Activated CD4-positive, alpha-beta memory T cell treated with anti-CD3 and anti-CD28 coated beads for 36 hours (primary cell): Measurements from ENCODE around the gene NFATC1. TPM values are rescaled to one million over a fixed set of nuclear protein-coding genes. Genes with fewer than 3 reads are reported as not detected.

Experiments used
- CTCF ChIA-PET: fragments of 350-600 bp; sonication (Branson Sonifier 250); formaldehyde crosslinking; loops from one replicate; lab custom pipeline; 2021; ENCODE audit warnings: antibody characterized with exemption, inconsistent platforms; lab: Charles Lee
- POLR2A ChIA-PET: fragments of 350-600 bp; sonication (Branson Sonifier 250); formaldehyde crosslinking; loops from one replicate; lab custom pipeline; 2021; ENCODE audit warnings: antibody characterized with exemption; lab: Charles Lee
- DNase-seq: peaks from one replicate; pipeline ENCODE4 v3.0.0-alpha.2; 2020
- H3K27ac Mint-ChIP-seq: one replicate; pipeline ENCODE4 v1.8.0; 2021; ENCODE audit warnings: mixed read lengths
- H3K27me3 Mint-ChIP-seq: one replicate; pipeline ENCODE4 v1.8.0; 2021; ENCODE audit warnings: mixed read lengths
- H3K36me3 Mint-ChIP-seq: one replicate; pipeline ENCODE4 v1.8.0; 2021; ENCODE audit warnings: mixed read lengths
- H3K4me1 Mint-ChIP-seq: one replicate; pipeline ENCODE4 v1.8.0; 2021; ENCODE audit warnings: low read depth, mixed read lengths
- H3K4me3 Mint-ChIP-seq: one replicate; pipeline ENCODE4 v1.8.0; 2021; ENCODE audit warnings: mild to moderate bottlenecking, mixed read lengths
- H3K9me3 Mint-ChIP-seq: one replicate; pipeline ENCODE4 v1.8.0; 2021; ENCODE audit warnings: mixed read lengths
- intact Hi-C: fragments of 100-400 bp; cut with micrococcal nuclease; formaldehyde crosslinking; loops from one replicate; pipeline ENCODE4 v1.15.1; 2023
- total RNA-seq, 2 experiments: library from RNA; stranded (reverse); gene quantifications; one replicate each; pipeline ENCODE4 v1.2.3, GENCODE V29; 2021

The NFATC1 gene
- total RNA-seq, 2 experiments from 2014 or later = 83.7 to 85.4 TPM

DNA sequence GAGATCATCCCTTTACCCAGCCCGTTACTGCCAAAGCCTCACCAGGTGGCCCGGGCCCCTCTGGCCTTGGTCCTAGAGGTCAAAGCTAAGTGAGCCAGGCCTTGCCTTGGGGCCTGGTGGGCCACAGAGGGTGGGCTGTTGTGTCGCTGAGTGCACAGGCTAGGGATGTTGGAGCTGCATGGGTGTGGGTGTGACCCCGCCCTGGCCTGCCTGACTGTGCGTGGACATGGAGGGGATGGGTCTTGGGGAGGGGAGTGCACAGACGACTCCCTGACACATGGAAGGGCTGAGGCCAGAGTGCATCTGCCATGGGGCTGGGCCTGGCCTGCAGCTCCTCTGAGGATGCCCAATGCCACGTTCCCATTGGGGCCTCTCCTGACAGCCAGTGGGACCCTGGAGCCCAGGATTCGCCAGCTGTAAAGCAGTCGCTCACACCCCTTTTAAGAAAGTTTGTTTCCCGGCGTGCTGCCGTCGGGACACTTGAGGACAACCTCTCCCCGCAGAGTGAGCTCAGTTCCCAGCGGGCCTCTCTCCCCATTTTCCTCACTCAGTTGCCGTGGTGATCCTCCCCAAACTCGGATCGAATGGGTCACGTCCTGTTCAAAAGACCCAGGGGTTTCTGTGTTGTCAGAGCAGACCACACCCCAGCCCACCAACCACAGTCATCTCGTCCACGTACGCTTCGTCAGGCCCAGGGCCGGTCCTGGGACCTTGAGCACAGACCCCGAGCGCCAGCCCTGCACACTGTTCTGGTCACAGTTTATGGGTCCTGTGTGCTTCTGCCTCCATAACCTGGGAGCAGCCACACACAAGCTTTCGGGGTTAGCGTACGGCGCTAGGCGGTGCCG, 93.5 kb downstream of the NFATC1 start:
- no peak overlapping the region for H3K4me3 Mint-ChIP-seq
- intact Hi-C loops = no loop called here
- no peak for DNase-seq
- CTCF ChIA-PET = no interaction called here
- H3K4me1 Mint-ChIP-seq = peaks cover 14% of the 10 kb centered on the region
- no peaks in the 10 kb centered on the region for H3K27me3 Mint-ChIP-seq
- peaks cover 20% of the 10 kb centered on the region for H3K36me3 Mint-ChIP-seq
- no peak overlapping the region for H3K27ac Mint-ChIP-seq
- POLR2A ChIA-PET = interaction anchor here (0.6 kb wide), 1 partner anchor 10 kb away, joined by 3 read pairs; no protein-coding TSS in a partner anchor
- no peaks in the 10 kb centered on the region for H3K9me3 Mint-ChIP-seq

DNA sequence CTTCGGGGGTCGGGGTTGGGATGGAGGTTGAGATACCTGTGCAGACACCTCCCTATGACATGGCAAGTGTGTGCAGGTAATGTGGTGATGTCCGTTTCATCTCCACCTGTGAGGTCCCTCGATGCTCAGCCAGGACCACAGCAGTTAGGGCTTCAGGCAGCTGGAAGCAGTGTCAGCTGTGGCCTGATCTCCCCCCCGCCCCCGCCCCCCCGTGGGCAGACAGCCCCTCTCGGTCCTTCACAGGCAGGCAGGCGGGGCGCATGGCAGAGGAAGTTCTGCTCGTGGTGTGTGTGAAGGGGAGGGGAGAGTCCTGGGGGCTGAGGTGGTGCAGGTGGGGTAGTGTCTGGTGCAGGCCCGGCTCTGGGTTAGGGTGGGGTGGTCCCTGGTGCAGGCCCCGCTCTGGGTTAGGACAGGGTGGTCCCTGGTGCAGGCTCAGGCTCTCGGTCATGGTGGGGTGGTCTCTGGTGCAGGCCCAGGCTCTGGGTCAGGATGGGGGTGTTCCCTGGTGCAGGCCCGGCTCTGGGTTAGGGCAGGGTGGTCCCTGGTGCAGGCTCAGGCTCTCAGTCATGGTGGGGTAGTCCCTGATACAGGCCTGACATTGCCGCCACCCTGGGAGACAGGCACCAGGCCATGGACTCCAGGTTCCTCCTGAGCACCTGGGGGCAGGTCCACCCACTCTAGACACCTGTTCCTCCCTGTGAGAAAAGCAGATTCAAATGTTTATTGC, 94.3 kb downstream of the NFATC1 start:
- Mint-ChIP-seq H3K9me3 (no peaks in the 10 kb centered on the region), H3K4me1 (peaks cover 14% of the 10 kb centered on the region), H3K36me3 (peaks cover 22% of the 10 kb centered on the region), H3K4me3 (no peak overlapping the region), H3K27me3 (no peaks in the 10 kb centered on the region), H3K27ac (no peak overlapping the region)
- DNase-seq = no peak
- intact Hi-C loops = no loop called here
- POLR2A ChIA-PET = no interaction called here
- CTCF ChIA-PET = no interaction called here

DNA sequence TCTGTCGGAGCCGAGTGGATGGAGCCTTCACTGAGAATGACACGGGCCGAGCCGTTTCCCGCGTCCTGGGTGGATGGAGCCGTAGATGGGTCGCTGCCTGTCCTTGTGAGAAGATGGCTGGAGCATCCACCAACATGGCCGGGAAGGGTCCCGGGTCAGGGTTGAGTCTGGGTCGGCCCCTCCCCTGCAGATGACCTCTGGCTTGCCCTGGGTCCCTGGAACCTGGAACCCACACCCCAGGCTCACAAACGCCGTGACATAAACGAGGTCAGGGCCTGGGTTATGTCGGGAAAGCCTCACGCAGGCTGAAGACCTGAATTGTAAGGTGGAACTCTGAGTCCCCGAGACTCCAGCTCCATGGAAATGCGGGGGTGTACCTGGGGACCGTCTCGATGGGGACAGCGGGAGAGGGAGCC, 94.9 kb downstream of the NFATC1 start:
- Mint-ChIP-seq H3K27me3 (no peaks in the 10 kb centered on the region), H3K4me3 (no peak overlapping the region), H3K36me3 (peaks cover 27% of the 10 kb centered on the region), H3K4me1 (peaks cover 14% of the 10 kb centered on the region), H3K27ac (no peak overlapping the region), H3K9me3 (peaks cover 2% of the 10 kb centered on the region)
- DNase-seq = no peak
- ChIA-PET POLR2A (no interaction called here), CTCF (no interaction called here)
- intact Hi-C loops = no loop called here

DNA sequence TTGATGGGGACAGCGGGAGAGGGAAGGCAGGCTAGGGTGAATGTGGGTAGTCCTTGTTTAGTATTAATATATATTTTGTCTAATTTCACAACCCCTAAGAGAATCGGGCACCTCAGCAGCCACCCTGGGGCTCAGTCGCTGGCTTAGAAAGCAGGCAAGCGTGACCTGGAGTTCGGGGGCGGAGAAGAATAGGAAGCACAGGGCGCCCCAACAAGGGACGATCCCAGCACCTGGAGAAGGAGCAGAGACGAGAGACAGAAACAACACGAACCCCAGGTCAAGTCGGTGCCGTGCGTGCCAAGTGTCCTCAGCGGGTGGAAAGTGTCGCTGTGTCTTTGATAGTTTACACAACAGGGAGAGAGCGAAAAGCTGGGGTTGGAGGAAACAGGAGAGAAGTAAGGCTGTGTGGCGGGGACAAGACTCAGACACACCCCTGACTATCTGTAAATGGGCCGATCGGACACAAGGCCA, 95.4 kb downstream of the NFATC1 start:
- Mint-ChIP-seq H3K9me3 (peaks cover 2% of the 10 kb centered on the region), H3K27ac (no peak overlapping the region), H3K27me3 (no peaks in the 10 kb centered on the region), H3K4me1 (peaks cover 14% of the 10 kb centered on the region), H3K36me3 (peaks cover 30% of the 10 kb centered on the region), H3K4me3 (no peak overlapping the region)
- ChIA-PET POLR2A (no interaction called here), CTCF (no interaction called here)
- no peak for DNase-seq
- intact Hi-C loops = no loop called here

DNA sequence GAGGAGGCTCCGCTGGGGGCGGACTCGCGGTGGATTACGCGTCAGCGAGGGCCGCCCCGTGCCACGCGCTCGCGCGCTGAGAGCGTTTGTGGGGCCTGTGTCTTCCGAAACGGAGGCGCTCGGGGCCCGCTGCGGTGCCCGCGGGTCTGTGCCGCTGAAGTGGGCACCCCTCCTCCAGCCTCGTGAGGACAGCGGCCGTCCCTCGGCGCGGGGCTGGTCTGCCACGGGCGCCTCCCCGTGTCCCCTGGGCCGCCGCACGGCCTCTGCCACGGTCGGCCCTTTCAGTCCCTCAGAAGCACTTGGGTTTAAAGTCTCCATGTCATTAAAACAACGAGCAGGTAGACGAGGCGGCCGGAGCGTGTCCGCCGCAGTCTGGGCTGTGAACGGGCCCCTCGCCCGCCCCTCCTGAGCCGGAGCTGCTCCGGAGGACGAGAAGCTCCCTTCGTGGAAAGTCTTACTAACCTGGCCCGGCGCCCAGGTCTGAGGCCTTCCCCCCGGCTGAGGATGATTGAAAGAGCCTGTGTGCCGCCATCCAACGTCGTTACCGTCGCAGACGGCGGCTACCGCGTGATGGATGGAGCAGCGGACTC, 97.6 kb downstream of the NFATC1 start:
- Mint-ChIP-seq H3K36me3 (peaks cover 43% of the 10 kb centered on the region), H3K4me1 (peaks cover 14% of the 10 kb centered on the region), H3K4me3 (no peak overlapping the region), H3K9me3 (peaks cover 16% of the 10 kb centered on the region), H3K27ac (no peak overlapping the region), H3K27me3 (no peaks in the 10 kb centered on the region)
- no peak for DNase-seq
- ChIA-PET CTCF (no interaction called here), POLR2A (no interaction called here)
- intact Hi-C loops = no loop called here

DNA sequence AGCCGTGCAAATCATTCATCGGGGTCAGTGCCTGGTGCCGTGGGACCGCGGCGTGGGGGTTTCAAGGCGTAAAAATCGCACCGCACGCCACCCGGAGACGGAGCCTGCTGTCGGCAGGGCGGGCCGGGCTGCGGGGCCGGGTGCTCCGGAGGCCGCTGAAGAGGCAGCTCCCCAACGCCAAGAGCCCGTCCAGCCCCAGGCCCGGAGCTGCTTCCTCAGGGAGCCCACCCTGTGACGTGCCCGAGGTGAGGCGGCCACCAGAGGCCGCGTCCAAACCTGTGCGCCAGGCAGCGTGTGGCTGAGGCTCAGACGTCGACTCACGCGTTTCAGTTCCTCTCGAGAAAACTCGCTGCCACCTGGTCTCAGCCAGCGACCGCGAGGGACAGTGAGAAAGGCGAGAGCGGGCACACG, 98.1 kb downstream of the NFATC1 start:
- no peak for DNase-seq
- H3K9me3 Mint-ChIP-seq = peaks cover 21% of the 10 kb centered on the region
- H3K27ac Mint-ChIP-seq = no peak overlapping the region
- intact Hi-C loops = no loop called here
- peaks cover 45% of the 10 kb centered on the region for H3K36me3 Mint-ChIP-seq
- H3K27me3 Mint-ChIP-seq = no peaks in the 10 kb centered on the region
- H3K4me1 Mint-ChIP-seq = peaks cover 15% of the 10 kb centered on the region
- no peak overlapping the region for H3K4me3 Mint-ChIP-seq
- ChIA-PET CTCF (no interaction called here), POLR2A (no interaction called here)

DNA sequence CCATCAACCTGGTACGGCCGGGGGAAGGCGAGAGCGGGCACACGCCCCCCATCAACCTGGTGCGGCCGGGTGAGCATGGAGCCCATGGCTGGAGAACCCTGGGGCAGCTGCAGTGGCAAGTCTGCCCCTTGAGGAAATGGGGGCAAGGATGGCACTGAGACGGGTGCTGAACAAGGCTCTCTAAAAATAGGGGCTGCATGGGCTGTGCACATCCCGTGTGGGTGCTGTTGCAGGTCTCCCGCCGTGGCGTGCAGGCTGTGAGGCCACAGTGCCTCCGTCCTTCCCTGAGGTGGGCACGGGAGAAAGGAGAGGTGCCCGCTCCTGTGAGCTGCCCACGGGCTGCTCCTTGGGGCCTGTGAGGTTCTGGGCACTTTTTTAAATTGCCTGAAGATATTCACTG, 99.2 kb downstream of the NFATC1 start:
- no peak overlapping the region for H3K4me3 Mint-ChIP-seq
- ChIA-PET POLR2A (no interaction called here), CTCF (no interaction called here)
- no peaks in the 10 kb centered on the region for H3K27me3 Mint-ChIP-seq
- intact Hi-C loops = no loop called here
- H3K36me3 Mint-ChIP-seq = peaks cover 52% of the 10 kb centered on the region
- peaks cover 32% of the 10 kb centered on the region for H3K9me3 Mint-ChIP-seq
- no peak for DNase-seq
- H3K27ac Mint-ChIP-seq = no peak overlapping the region
- H3K4me1 Mint-ChIP-seq = peaks cover 17% of the 10 kb centered on the region

DNA sequence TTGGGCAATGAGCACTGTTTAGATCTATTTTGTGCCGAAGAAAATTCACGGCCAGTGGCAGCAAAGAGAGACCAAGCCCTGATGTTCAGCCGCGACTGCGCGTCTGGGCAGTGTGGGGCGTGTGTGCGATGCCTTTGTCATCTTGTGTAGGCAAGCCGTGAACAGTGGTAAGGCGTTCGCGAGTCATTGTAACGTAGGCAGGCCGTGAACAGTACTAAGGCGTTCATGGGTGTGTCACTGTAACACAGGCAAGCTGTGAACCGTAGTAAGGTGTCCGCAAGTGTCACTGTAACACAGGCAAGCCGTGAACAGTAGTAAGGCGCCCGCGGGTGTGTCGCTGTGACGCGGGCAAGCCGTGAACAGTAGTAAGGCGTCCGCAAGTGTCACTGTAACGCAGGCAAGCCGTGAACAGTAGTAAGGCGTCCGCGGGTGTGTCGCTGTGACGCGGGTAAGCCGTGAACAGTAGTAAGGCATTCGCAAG, 99.9 kb downstream of the NFATC1 start:
- DNase-seq = no peak
- no peaks in the 10 kb centered on the region for H3K27me3 Mint-ChIP-seq
- intact Hi-C loops = no loop called here

DNA sequence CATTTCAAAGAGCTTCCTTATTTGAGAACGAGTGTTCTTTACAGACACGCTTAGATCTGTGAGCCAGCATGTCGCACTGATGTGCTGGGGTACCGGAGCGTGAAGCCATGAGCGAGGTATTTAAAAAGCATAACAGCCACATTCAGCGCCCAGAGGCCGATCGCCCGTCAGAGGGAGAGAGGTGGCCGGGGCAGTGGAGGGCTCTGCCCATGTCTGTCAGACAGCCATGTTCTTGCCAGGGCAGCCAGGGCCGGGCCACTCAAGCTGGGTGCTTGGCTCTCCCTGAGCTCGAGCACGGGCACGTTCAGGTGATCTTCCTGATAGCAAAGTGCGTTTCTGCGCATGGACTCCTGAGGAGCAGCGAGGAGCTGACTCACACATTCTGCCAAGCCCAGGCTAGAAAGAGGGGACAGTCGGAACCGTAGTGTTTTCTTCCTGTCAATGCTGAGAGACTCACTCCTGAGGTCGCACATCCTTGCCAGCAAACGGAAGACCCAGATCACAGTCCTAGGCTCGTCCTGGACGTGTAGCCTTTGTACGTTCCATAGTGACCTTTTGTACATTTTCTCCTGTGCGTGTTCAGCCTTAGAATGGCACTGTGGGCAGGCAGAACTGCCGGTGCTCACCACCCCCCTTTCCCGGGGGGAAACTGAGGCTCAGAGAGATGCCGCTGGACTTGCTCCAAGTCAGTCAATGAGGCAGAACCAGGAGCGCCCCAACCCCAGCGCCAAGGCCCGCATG, 100.7 kb downstream of the NFATC1 start:
- H3K27me3 Mint-ChIP-seq = no peaks in the 10 kb centered on the region
- H3K36me3 Mint-ChIP-seq = peaks cover 56% of the 10 kb centered on the region
- CTCF ChIA-PET = no interaction called here
- no peak for DNase-seq
- H3K9me3 Mint-ChIP-seq = peaks cover 39% of the 10 kb centered on the region
- peaks cover 11% of the 10 kb centered on the region for H3K4me1 Mint-ChIP-seq
- intact Hi-C loops = no loop called here
- no peak overlapping the region for H3K4me3 Mint-ChIP-seq
- POLR2A ChIA-PET = no interaction called here
- no peak overlapping the region for H3K27ac Mint-ChIP-seq

More for the DNA sequence above, 99.9 kb downstream of the NFATC1 start:
- Mint-ChIP-seq H3K4me3 (no peak overlapping the region), H3K9me3 (peaks cover 39% of the 10 kb centered on the region), H3K27ac (peak overlapping the region; percentile 21), H3K4me1 (peaks cover 17% of the 10 kb centered on the region), H3K36me3 (peaks cover 59% of the 10 kb centered on the region)
- ChIA-PET CTCF (no interaction called here), POLR2A (no interaction called here)

DNA sequence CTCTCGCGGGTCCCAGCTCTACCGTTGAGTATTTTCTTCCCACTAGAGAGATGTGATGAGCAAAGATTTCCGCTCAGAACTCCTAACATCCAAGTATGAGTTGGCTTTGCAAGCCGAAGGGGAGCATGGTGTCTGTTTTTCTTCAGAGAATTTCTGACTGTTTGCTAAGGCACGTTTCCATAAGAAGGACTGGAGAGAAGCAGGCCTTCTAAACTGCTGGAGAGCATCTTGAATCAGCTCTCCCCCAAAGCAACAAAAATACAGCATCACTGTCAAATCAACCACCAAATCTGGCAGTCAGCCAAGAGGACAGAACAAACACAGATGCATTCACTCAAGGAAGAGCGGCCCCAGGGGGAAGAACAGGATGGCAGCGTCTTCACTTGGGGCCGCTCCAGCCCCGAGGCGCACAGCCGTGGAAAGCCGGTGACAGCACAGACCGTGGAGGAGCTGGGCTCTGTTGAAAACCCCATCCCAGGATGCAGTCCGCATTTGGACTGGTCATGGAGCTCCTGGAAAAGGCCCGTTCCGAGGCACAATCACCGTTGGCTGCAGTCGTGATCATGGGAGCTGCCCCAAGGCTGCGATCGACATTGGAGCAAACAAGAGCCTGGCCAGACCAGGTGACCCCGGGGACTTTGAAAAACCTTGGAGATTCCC, 101.4 kb downstream of the NFATC1 start:
- intact Hi-C loops = no loop called here
- Mint-ChIP-seq H3K9me3 (peaks cover 39% of the 10 kb centered on the region), H3K27ac (no peak overlapping the region), H3K4me1 (peaks cover 9% of the 10 kb centered on the region), H3K27me3 (no peaks in the 10 kb centered on the region), H3K4me3 (no peak overlapping the region), H3K36me3 (peaks cover 56% of the 10 kb centered on the region)
- ChIA-PET CTCF (no interaction called here), POLR2A (no interaction called here)
- no peak for DNase-seq

DNA sequence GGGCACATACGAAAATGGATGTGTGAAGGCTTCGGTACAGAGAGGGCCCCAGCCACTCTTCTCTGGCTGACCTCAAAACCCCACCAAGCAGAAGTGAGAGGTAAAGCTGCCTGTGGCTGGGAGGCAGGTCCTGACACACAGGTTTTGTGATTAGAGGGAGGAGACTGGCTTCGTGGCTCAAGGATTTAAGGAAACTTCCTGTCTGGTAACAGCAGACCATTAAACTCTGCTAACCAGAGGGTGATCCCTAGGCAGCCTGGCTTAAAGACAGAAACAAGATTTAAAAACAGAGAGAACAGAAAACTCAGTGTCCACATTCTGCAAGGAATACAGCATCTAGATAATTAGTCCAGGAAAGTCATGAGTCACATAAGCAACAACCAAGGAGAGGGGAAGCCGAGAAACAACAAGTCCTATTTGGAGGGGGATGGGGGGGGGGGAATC, 101.9 kb downstream of the NFATC1 start:
- intact Hi-C loops = no loop called here
- Mint-ChIP-seq H3K4me3 (no peak overlapping the region), H3K9me3 (peaks cover 39% of the 10 kb centered on the region), H3K36me3 (peaks cover 53% of the 10 kb centered on the region), H3K27me3 (no peaks in the 10 kb centered on the region), H3K27ac (no peak overlapping the region), H3K4me1 (peaks cover 12% of the 10 kb centered on the region)
- DNase-seq = no peak
- CTCF ChIA-PET = no interaction called here
- POLR2A ChIA-PET = no interaction called here
